GM23338 (cell line): ENCODE results near the gene ZBTB7C. TPM values are rescaled to one million over a fixed set of nuclear protein-coding genes. Genes with fewer than 3 reads are reported as not detected.

Source experiments
- ATAC-seq: fragments of 200-7000 bp; cut with Tn5 transposase; 3 replicates; pipeline ENCODE4 v1.9.1; 2020
- DNase-seq: peaks from one replicate; pipeline ENCODE4 v3.0.0-alpha.2; 2015; ENCODE audit warnings: low spot score
- H2AFZ ChIP-seq: fragments of 200-600 bp; sonication (generic); 2 replicates; pipeline ENCODE4 v1.8.0; 2016; ENCODE audit warnings: antibody characterized with exemption, mild to moderate bottlenecking, moderate library complexity
- H3F3A ChIP-seq: fragments of 200-600 bp; sonication (generic); replicated peaks from 2 replicates; pipeline ENCODE4 v1.8.0; 2017; ENCODE audit warnings: antibody characterized with exemption, mixed run types, low read depth
- H3K27ac ChIP-seq: fragments of 200-600 bp; sonication (generic); 2 replicates; pipeline ENCODE4 v1.6.1; 2016; ENCODE audit warnings: low read depth
- H3K27me3 ChIP-seq: fragments of 200-600 bp; sonication (generic); 2 replicates; pipeline ENCODE4 v1.8.0; 2016; ENCODE audit warnings: mild to moderate bottlenecking, mixed run types, moderate library complexity; ENCODE audit not compliant: insufficient read depth
- H3K36me3 ChIP-seq: fragments of 200-600 bp; sonication (generic); 2 replicates; pipeline ENCODE4 v1.8.0; 2016; ENCODE audit warnings: mild to moderate bottlenecking; ENCODE audit not compliant: insufficient read depth
- H3K4me1 ChIP-seq: fragments of 200-600 bp; sonication (generic); 2 replicates; pipeline ENCODE4 v1.8.0; 2016; ENCODE audit warnings: mild to moderate bottlenecking, moderate library complexity; ENCODE audit not compliant: insufficient read depth
- H3K4me2 ChIP-seq: fragments of 200-600 bp; sonication (generic); 2 replicates; pipeline ENCODE4 v1.7.1; 2017; ENCODE audit warnings: mixed run types
- H3K4me3 ChIP-seq: fragments of 200-600 bp; sonication (generic); 2 replicates; pipeline ENCODE4 v1.6.1; 2016; ENCODE audit warnings: mixed run types
- H3K79me2 ChIP-seq: fragments of 200-600 bp; sonication (generic); replicated peaks from 2 replicates; pipeline ENCODE4 v1.8.0; 2017; ENCODE audit warnings: mild to moderate bottlenecking; ENCODE audit not compliant: insufficient read depth
- H3K9me2 ChIP-seq: fragments of 200-600 bp; sonication (generic); 2 replicates; pipeline ENCODE4 v1.8.0; 2017; ENCODE audit not compliant: insufficient read depth
- H4K20me1 ChIP-seq: fragments of 200-600 bp; sonication (generic); replicated peaks from 2 replicates; pipeline ENCODE4 v1.8.0; 2017; ENCODE audit warnings: mild to moderate bottlenecking; ENCODE audit not compliant: insufficient read depth
- H3K27ac Mint-ChIP-seq: 2 replicates; pipeline ENCODE4 v1.8.0; 2020; ENCODE audit warnings: inconsistent platforms, mild to moderate bottlenecking, moderate library complexity, mixed read lengths
- H3K27me3 Mint-ChIP-seq: 3 replicates; pipeline ENCODE4 v1.8.0; 2022; ENCODE audit warnings: low read depth, mild to moderate bottlenecking, moderate library complexity, mixed read lengths, inconsistent platforms; ENCODE audit not compliant: insufficient read depth, poor library complexity
- H3K36me3 Mint-ChIP-seq: 3 replicates; pipeline ENCODE4 v1.8.0; 2021; ENCODE audit warnings: low read depth, mild to moderate bottlenecking, inconsistent platforms, moderate library complexity, mixed read lengths
- H3K4me1 Mint-ChIP-seq: 3 replicates; pipeline ENCODE4 v1.8.0; 2020; ENCODE audit warnings: mild to moderate bottlenecking, inconsistent platforms, mixed read lengths
- H3K4me3 Mint-ChIP-seq: 3 replicates; pipeline ENCODE4 v1.8.0; 2021; ENCODE audit warnings: moderate library complexity, mild to moderate bottlenecking, inconsistent platforms, mixed read lengths
- H3K9me3 Mint-ChIP-seq: 3 replicates; pipeline ENCODE4 v1.8.0; 2020; ENCODE audit warnings: moderate library complexity, mild to moderate bottlenecking, inconsistent platforms, mixed read lengths
- EZH2 ChIP-seq: fragments of 200-600 bp; sonication (generic); IDR thresholded peaks from one replicate; pipeline ENCODE4 v1.8.0; 2017; ENCODE audit warnings: antibody characterized with exemption, mild to moderate bottlenecking, low read depth; ENCODE audit not compliant: unreplicated experiment
- EZH2phosphoT487 ChIP-seq: fragments of 200-600 bp; sonication (generic); IDR thresholded peaks from one replicate; pipeline ENCODE4 v1.8.1; 2018; ENCODE audit warnings: antibody characterized with exemption; ENCODE audit not compliant: unreplicated experiment
- JUNB ChIP-seq: IDR thresholded peaks from one replicate; pipeline ENCODE4 v1.6.1; 2016; ENCODE audit warnings: antibody characterized with exemption; ENCODE audit not compliant: unreplicated experiment
- POLR2AphosphoS5 ChIP-seq: IDR thresholded peaks from 2 replicates; pipeline ENCODE4 v1.6.1; 2016; ENCODE audit warnings: antibody characterized with exemption, low read depth
- polyA plus RNA-seq: library from polyadenylated mRNA; unstranded; fragments of >200 nt; fragmentation: Nextera tagmentation; extraction: Ambion mirVana; gene quantifications from 2 replicates; pipeline ENCODE4 v1.2.1, GENCODE V29; 2016
- total RNA-seq: library from RNA; depleted of rRNA; stranded (reverse); fragments of >200 nt; shearing (Covaris generic); gene quantifications from 2 replicates; pipeline ENCODE4 v1.2.3, GENCODE V29; 2014
- TF ChIP-seq, protein P1 (sequence below): fragments of 250-450 bp; sonication (Bioruptor Pico); IDR thresholded peaks from 2 replicates; pipeline ENCODE4 v1.5.0; 2020; ENCODE audit warnings: mild to moderate bottlenecking, moderate library complexity
- TF ChIP-seq, protein P2 (sequence below), 2 experiments: fragments of 200-600 bp in 1 of 2; sonication (generic) in 1 of 2; conservative IDR thresholded peaks; 2 replicates each; pipeline versions ENCODE4 v1.5.1 to v1.6.1; 2016 to 2017; ENCODE audit warnings: antibody characterized with exemption in 2 of 2, low read depth in 2 of 2, mild to moderate bottlenecking in 2 of 2, moderate library complexity in 1 of 2

The ZBTB7C gene
- total and polyA plus RNA-seq, 2 experiments from 2014 or later: 0.03 to 0.14 TPM

DNA sequence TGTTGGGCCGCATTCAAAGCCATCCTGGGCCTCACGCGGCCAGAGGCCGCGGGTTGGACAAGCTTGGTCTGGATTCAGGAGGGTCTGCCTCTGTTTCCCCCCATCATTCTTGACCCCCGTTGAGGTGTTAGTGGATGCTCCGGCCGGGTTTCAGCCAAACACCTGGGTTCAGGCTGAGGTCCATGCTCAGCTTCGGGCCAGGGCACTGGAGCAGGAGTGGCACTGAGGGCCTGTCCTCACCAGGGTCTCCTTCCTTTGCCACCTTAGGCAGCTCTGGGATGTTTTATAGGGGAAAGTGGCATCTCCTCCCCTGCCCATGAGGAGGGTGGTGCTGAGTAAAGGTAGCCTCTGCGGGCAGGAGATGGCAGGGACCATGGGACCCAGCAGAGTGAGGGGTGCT lies 401.8 kb downstream of the ZBTB7C start (continued):
- TF ChIP-seq, protein P1, sequence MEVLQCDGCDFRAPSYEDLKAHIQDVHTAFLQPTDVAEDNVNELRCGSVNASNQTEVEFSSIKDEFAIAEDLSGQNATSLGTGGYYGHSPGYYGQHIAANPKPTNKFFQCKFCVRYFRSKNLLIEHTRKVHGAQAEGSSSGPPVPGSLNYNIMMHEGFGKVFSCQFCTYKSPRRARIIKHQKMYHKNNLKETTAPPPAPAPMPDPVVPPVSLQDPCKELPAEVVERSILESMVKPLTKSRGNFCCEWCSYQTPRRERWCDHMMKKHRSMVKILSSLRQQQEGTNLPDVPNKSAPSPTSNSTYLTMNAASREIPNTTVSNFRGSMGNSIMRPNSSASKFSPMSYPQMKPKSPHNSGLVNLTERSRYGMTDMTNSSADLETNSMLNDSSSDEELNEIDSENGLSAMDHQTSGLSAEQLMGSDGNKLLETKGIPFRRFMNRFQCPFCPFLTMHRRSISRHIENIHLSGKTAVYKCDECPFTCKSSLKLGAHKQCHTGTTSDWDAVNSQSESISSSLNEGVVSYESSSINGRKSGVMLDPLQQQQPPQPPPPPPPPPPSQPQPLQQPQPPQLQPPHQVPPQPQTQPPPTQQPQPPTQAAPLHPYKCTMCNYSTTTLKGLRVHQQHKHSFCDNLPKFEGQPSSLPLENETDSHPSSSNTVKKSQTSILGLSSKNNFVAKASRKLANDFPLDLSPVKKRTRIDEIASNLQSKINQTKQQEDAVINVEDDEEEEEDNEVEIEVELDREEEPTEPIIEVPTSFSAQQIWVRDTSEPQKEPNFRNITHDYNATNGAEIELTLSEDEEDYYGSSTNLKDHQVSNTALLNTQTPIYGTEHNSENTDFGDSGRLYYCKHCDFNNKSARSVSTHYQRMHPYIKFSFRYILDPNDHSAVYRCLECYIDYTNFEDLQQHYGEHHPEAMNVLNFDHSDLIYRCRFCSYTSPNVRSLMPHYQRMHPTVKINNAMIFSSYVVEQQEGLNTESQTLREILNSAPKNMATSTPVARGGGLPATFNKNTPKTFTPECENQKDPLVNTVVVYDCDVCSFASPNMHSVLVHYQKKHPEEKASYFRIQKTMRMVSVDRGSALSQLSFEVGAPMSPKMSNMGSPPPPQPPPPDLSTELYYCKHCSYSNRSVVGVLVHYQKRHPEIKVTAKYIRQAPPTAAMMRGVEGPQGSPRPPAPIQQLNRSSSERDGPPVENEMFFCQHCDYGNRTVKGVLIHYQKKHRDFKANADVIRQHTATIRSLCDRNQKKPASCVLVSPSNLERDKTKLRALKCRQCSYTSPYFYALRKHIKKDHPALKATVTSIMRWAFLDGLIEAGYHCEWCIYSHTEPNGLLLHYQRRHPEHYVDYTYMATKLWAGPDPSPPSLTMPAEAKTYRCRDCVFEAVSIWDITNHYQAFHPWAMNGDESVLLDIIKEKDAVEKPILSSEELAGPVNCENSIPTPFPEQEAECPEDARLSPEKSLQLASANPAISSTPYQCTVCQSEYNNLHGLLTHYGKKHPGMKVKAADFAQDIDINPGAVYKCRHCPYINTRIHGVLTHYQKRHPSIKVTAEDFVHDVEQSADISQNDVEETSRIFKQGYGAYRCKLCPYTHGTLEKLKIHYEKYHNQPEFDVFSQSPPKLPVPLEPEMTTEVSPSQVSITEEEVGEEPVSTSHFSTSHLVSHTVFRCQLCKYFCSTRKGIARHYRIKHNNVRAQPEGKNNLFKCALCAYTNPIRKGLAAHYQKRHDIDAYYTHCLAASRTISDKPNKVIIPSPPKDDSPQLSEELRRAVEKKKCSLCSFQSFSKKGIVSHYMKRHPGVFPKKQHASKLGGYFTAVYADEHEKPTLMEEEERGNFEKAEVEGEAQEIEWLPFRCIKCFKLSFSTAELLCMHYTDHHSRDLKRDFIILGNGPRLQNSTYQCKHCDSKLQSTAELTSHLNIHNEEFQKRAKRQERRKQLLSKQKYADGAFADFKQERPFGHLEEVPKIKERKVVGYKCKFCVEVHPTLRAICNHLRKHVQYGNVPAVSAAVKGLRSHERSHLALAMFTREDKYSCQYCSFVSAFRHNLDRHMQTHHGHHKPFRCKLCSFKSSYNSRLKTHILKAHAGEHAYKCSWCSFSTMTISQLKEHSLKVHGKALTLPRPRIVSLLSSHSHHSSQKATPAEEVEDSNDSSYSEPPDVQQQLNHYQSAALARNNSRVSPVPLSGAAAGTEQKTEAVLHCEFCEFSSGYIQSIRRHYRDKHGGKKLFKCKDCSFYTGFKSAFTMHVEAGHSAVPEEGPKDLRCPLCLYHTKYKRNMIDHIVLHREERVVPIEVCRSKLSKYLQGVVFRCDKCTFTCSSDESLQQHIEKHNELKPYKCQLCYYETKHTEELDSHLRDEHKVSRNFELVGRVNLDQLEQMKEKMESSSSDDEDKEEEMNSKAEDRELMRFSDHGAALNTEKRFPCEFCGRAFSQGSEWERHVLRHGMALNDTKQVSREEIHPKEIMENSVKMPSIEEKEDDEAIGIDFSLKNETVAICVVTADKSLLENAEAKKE (CRISPR knock-in tag): no peak
- TF ChIP-seq JUNB (no peak), POLR2AphosphoS5 (no peak), EZH2phosphoT487 (no peak)

DNA sequence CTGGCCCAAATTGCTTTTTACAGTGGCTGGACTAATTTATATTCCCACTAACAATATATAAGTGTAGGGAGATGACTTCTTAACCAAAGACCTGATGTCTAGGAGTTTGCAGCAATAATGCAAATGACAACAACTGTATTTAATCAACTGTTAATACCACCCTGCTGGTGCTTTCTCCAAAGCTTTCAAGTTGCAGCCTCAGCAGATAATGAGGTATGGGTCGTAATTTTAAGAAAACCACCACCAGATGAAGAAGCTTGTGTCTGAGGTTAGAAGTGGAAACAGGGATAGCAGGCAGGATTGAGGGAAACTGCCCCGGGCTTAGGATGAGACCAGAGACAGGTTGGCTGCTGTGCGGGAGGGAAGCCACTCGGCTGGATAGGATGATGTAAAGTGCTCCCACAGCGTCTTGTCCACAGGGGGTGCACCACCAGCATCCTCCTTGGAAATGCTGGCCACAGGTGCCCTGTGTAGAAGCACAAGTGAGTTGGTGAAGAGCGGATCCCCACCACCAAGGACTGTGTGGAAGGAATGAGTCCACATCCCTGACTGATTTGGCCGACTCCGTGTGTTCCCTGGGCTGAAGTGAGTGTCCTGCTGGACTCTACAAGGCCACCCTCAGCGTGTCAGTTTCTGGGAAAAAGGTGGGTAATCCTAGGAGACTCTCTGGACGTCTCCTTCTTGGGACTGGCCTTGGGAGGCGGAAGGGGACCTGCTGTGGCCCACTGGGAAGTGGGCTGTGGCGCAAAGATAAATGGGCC lies 402.6 kb downstream of the ZBTB7C start:
- no peaks in the 10 kb centered on the region for H3K79me2 ChIP-seq
- H3K36me3 ChIP-seq: no peaks in the 10 kb centered on the region
- peaks cover 10% of the 10 kb centered on the region for H3K36me3 Mint-ChIP-seq
- H3K27me3 Mint-ChIP-seq: peaks cover 19% of the 10 kb centered on the region
- 0 out of 3 replicates have a peak overlapping the region, but pooled peaks have one; percentile 36 for H3K4me3 Mint-ChIP-seq
- no peak overlapping the region for H3K4me3 ChIP-seq
- H3K4me1 ChIP-seq: no peaks in the 10 kb centered on the region; the same call in 1 of the 2 replicates
- H3K9me3 Mint-ChIP-seq: peaks cover 16% of the 10 kb centered on the region
- H3K4me1 Mint-ChIP-seq: peaks cover 18% of the 10 kb centered on the region
- peak overlapping the region; percentile 43; the same call in 1 of the 2 replicates for H2AFZ ChIP-seq
- DNase-seq (no peak), ATAC-seq (no peak)
- no peak overlapping the region for H3K4me2 ChIP-seq
- H3K27ac ChIP-seq: no peak overlapping the region
- H4K20me1 ChIP-seq: no peaks in the 10 kb centered on the region
- peaks cover 9% of the 10 kb centered on the region; the same call in 1 of the 2 replicates for H3K27me3 ChIP-seq
- H3K9me2 ChIP-seq: peaks cover 2% of the 10 kb centered on the region; the same call in 1 of the 2 replicates
- H3F3A ChIP-seq: peaks cover 5% of the 10 kb centered on the region; the same call in 1 of the 2 replicates
- H3K27ac Mint-ChIP-seq: no peak overlapping the region
- TF ChIP-seq EZH2: no peak
- TF ChIP-seq JUNB: no peak
- TF ChIP-seq, protein P2, sequence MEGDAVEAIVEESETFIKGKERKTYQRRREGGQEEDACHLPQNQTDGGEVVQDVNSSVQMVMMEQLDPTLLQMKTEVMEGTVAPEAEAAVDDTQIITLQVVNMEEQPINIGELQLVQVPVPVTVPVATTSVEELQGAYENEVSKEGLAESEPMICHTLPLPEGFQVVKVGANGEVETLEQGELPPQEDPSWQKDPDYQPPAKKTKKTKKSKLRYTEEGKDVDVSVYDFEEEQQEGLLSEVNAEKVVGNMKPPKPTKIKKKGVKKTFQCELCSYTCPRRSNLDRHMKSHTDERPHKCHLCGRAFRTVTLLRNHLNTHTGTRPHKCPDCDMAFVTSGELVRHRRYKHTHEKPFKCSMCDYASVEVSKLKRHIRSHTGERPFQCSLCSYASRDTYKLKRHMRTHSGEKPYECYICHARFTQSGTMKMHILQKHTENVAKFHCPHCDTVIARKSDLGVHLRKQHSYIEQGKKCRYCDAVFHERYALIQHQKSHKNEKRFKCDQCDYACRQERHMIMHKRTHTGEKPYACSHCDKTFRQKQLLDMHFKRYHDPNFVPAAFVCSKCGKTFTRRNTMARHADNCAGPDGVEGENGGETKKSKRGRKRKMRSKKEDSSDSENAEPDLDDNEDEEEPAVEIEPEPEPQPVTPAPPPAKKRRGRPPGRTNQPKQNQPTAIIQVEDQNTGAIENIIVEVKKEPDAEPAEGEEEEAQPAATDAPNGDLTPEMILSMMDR (conservative IDR thresholded peaks at IDR 0.05; ENCODE audit: low read depth in 2 of 2): no peak
- TF ChIP-seq EZH2phosphoT487: no peak
